Smooth muscle cell (in vitro differentiated cells): Measurements from ENCODE around the gene CYP8B1. TPM values are rescaled to one million over a fixed set of nuclear protein-coding genes. Genes with fewer than 3 reads are reported as not detected.

Experiments
- DNase-seq: peaks from one replicate; lab custom pipeline; 2025; ENCODE audit not compliant: unreplicated experiment; lab: John Stamatoyannopoulos, UW
- H2AFZ ChIP-seq: fragments of 200-600 bp; sonication (generic); 2 replicates; pipeline ENCODE4 v1.6.0; 2016; ENCODE audit warnings: antibody characterized with exemption, low read depth, mild to moderate bottlenecking
- H3F3A ChIP-seq: fragments of 200-600 bp; sonication (generic); 2 replicates; pipeline ENCODE4 v1.6.0; 2017; ENCODE audit warnings: antibody characterized with exemption, low read depth
- H3K27ac ChIP-seq: fragments of 200-600 bp; sonication (generic); 2 replicates; pipeline ENCODE4 v1.5.1; 2016; ENCODE audit warnings: low read depth, mild to moderate bottlenecking
- H3K27me3 ChIP-seq: fragments of 200-600 bp; sonication (generic); 2 replicates; pipeline ENCODE4 v1.6.1; 2016; ENCODE audit warnings: low read depth, mild to moderate bottlenecking
- H3K36me3 ChIP-seq: fragments of 200-600 bp; sonication (generic); 2 replicates; pipeline ENCODE4 v1.5.1; 2016; ENCODE audit warnings: low read depth
- H3K4me1 ChIP-seq: fragments of 200-600 bp; sonication (generic); 2 replicates; pipeline ENCODE4 v1.5.1; 2016; ENCODE audit warnings: low read depth
- H3K4me2 ChIP-seq: fragments of 200-600 bp; sonication (generic); 2 replicates; pipeline ENCODE4 v1.6.0; 2016; ENCODE audit warnings: mild to moderate bottlenecking
- H3K4me3 ChIP-seq: fragments of 200-600 bp; sonication (generic); 2 replicates; pipeline ENCODE4 v1.5.1; 2016; ENCODE audit warnings: mild to moderate bottlenecking
- H3K79me2 ChIP-seq: fragments of 200-600 bp; sonication (generic); 2 replicates; pipeline ENCODE4 v1.6.0; 2016; ENCODE audit warnings: low read depth, mild to moderate bottlenecking
- H3K9ac ChIP-seq: fragments of 200-600 bp; sonication (generic); 2 replicates; pipeline ENCODE4 v1.6.0; 2016; ENCODE audit warnings: low read depth
- H3K9me3 ChIP-seq: fragments of 200-600 bp; sonication (generic); replicated peaks from 2 replicates; pipeline ENCODE4 v1.5.1; 2016; ENCODE audit warnings: low read depth
- H4K20me1 ChIP-seq: fragments of 200-600 bp; sonication (generic); 2 replicates; pipeline ENCODE4 v1.6.0; 2016; ENCODE audit warnings: low read depth
- WGBS: methylation state at CpG from one replicate; pipeline ENCODE4 v1.1.7; 2016; ENCODE audit warnings: low lambda C conversion rate; 5-methylcytosine and 5-hydroxymethylcytosine counted together
- polyA plus RNA-seq: library from polyadenylated mRNA; unstranded; fragments of >200 nt; fragmentation: Nextera tagmentation; extraction: Ambion mirVana; gene quantifications from 2 replicates; pipeline ENCODE4 v1.2.1, GENCODE V29; 2016
- total RNA-seq: library from RNA; depleted of rRNA; stranded (reverse); fragments of >200 nt; gene quantifications from 2 replicates; pipeline ENCODE4 v1.2.3, GENCODE V29; 2014
- TF ChIP-seq, protein P1 (sequence below): fragments of 200-600 bp; sonication (generic); IDR thresholded peaks from 2 replicates; pipeline ENCODE4 v1.5.1; 2017; ENCODE audit warnings: borderline replicate concordance, mild to moderate bottlenecking, antibody characterized with exemption; ENCODE audit not compliant: insufficient read depth, poor library complexity, severe bottlenecking

CYP8B1 gene
- total and polyA plus RNA-seq, 2 experiments from 2014 or later, result not detected

DNA sequence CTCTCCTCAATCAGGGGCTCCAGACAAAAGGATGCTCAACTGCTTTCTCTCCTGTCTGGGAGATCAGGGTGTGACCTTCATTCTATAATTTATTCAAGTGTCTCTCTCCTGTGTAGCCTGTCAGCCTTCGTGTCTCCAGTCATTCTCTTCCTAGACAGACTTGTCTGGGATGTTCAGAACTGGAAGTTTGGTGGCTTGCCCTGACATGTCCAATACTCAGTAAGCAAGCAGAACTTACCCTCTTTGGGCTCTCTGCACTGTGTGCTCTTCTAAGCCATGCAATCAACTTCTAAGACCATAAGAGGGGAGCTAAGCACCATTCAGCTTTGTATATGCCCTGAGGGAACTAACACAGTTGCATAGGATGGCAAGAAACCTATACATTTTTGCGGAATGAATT, 52.3 kb downstream of the CYP8B1 start:
- H2AFZ ChIP-seq, result peak overlapping the region; percentile 23
- no peaks in the 10 kb centered on the region for H3K79me2 ChIP-seq
- TF ChIP-seq, protein P1, sequence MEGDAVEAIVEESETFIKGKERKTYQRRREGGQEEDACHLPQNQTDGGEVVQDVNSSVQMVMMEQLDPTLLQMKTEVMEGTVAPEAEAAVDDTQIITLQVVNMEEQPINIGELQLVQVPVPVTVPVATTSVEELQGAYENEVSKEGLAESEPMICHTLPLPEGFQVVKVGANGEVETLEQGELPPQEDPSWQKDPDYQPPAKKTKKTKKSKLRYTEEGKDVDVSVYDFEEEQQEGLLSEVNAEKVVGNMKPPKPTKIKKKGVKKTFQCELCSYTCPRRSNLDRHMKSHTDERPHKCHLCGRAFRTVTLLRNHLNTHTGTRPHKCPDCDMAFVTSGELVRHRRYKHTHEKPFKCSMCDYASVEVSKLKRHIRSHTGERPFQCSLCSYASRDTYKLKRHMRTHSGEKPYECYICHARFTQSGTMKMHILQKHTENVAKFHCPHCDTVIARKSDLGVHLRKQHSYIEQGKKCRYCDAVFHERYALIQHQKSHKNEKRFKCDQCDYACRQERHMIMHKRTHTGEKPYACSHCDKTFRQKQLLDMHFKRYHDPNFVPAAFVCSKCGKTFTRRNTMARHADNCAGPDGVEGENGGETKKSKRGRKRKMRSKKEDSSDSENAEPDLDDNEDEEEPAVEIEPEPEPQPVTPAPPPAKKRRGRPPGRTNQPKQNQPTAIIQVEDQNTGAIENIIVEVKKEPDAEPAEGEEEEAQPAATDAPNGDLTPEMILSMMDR, result no peak
- H3K9ac ChIP-seq, result peak overlapping the region; percentile 62
- H3K36me3 ChIP-seq, result no peaks in the 10 kb centered on the region
- H4K20me1 ChIP-seq, result no peaks in the 10 kb centered on the region
- peaks cover 29% of the 10 kb centered on the region for H3K4me1 ChIP-seq
- peak overlapping the region; percentile 83 for H3K27ac ChIP-seq
- H3F3A ChIP-seq, result peaks cover 5% of the 10 kb centered on the region
- H3K4me3 ChIP-seq, result no peak overlapping the region
- peak overlapping the region; percentile 54 for H3K4me2 ChIP-seq
- H3K9me3 ChIP-seq, result no peaks in the 10 kb centered on the region
- DNase-seq, result no peak
- 61% methylated on average over 2 of the region's 2 CpGs for WGBS
- no peaks in the 10 kb centered on the region for H3K27me3 ChIP-seq

DNA sequence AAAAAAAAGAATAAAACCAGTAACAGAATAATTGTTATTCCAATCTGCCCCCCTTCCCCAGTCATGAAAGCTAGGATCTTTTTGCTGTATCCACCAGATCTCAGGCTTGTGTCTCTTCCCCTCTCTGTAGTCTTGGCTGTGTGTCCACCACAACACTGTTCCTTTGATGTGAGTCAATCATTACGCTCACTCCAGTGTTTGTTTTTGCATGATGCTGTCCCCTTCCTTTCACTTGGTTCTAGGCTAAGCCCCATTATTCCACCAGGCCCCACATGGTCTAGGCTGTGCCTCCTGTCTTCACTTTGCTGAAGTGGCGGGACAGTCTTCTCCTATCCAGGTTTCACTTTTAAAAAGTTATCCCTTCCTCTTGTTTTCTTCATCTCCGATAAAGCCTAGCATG, 52.9 kb downstream of the CYP8B1 start:
- Histone ChIP-seq H2AFZ (no peak overlapping the region), H3K9ac (peak overlapping the region; percentile 62), H3K27ac (peak overlapping the region; percentile 83), H3K27me3 (no peaks in the 10 kb centered on the region), H3K36me3 (no peaks in the 10 kb centered on the region), H3K4me3 (no peak overlapping the region), H3K4me1 (peaks cover 29% of the 10 kb centered on the region), H3K4me2 (peak overlapping the region; percentile 54), H3F3A (peaks cover 5% of the 10 kb centered on the region), H4K20me1 (no peaks in the 10 kb centered on the region), H3K79me2 (no peaks in the 10 kb centered on the region), H3K9me3 (no peaks in the 10 kb centered on the region)
- WGBS, result 79% methylated on average over 3 of the region's 3 CpGs
- no peak for DNase-seq
- TF ChIP-seq, protein P1, result no peak

Other genes with a start within 250 kb of the CYP8B1 start
- gene ZBTB47, start 222.2 kb downstream of the CYP8B1 start, total RNA-seq, result 6.5 and 7.7 TPM in 2 replicates
- gene ZBTB47, start 222.2 kb downstream of the CYP8B1 start, polyA plus RNA-seq, result 4.6 TPM in 2 replicates
- gene KLHL40, start 190.3 kb downstream of the CYP8B1 start, total RNA-seq, result not detected in 2 replicates
- gene KLHL40, start 190.3 kb downstream of the CYP8B1 start, polyA plus RNA-seq, result not detected in 2 replicates
- not detected in 2 replicates for gene HHATL, start 173.1 kb downstream of the CYP8B1 start, total RNA-seq
- gene HHATL, start 173.1 kb downstream of the CYP8B1 start, polyA plus RNA-seq, result not detected in 2 replicates
- gene CCDC13, start 102.6 kb downstream of the CYP8B1 start, total RNA-seq, result not detected in 2 replicates
- gene CCDC13, start 102.6 kb downstream of the CYP8B1 start, polyA plus RNA-seq, result 0.48 TPM in 1 of 2 replicates, not detected in the other
- 322 and 339 TPM in 2 replicates for gene HIGD1A, start 71.4 kb downstream of the CYP8B1 start, total RNA-seq
- gene HIGD1A, start 71.4 kb downstream of the CYP8B1 start, polyA plus RNA-seq, result 159 and 297 TPM in 2 replicates
- gene ACKR2, start 66.4 kb downstream of the CYP8B1 start, total RNA-seq, result 5.6 and 17.2 TPM in 2 replicates
- gene ACKR2, start 66.4 kb downstream of the CYP8B1 start, polyA plus RNA-seq, result 1.1 and 7.0 TPM in 2 replicates
- gene ZNF662, start 30.3 kb upstream of the CYP8B1 start, total RNA-seq, result 1.1 and 1.6 TPM in 2 replicates
- gene ZNF662, start 30.3 kb upstream of the CYP8B1 start, polyA plus RNA-seq, result 0.05 TPM in 1 of 2 replicates, not detected in the other
- 0.04 and 0.76 TPM in 2 replicates for gene GASK1A, start 103.4 kb upstream of the CYP8B1 start, total RNA-seq
- 0.11 TPM in 1 of 2 replicates, not detected in the other for gene GASK1A, start 103.4 kb upstream of the CYP8B1 start, polyA plus RNA-seq
- gene POMGNT2, start 230.2 kb upstream of the CYP8B1 start, total RNA-seq, result 9.2 and 9.3 TPM in 2 replicates
- 14.1 and 17.9 TPM in 2 replicates for gene POMGNT2, start 230.2 kb upstream of the CYP8B1 start, polyA plus RNA-seq